CD4-positive, alpha-beta T cell treated with Interleukin-15 for 4 hours (primary cell): Measurements from ENCODE around the gene HTRA2.
A peak's percentile ranks its signal among the peaks of the same experiment; 100 is the strongest.
"Not testable (repeated sequence)": the region's sequence is repeated elsewhere in the genome, so short reads cannot be mapped to it uniquely, and the experiment has no call there.

ENCODE experiments used
- DNase-seq: peaks from one replicate; pipeline ENCODE4 v3.0.0-alpha.2; 2020; ENCODE audit warnings: low spot score

Gene HTRA2

GRCh38 chr2:74529357-74530238 lies at the start of gene HTRA2, which contains the start of gene AUP1:
Gene HTRA2 (plus strand): TSS chr2:74529933. CDS start chr2:74530007, 74 bp downstream.
Gene AUP1 (minus strand): TSS chr2:74529706. CDS start chr2:74529629, 77 bp downstream.
- DNase-seq: peak; percentile 92

DNA sequence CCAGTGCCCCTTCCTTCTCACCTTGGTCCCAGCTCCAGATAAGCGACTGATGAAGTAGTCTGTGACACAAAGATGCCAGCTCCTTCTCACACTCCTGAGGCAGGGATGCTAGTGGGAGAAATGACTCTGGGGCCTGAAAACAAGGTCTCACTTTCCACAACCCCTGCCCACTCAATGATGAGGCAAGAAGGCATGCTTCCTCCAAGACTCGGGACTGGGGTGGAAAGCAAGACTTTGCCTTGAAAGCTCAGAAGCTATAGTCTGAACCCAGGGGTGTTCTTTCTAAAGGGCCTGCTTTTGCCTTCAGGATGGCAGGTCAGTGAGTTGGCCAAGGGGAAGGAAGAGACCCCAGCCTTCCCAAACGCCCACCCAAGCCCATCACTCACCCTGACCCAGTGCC lies 48.3 kb upstream of the HTRA2 start:
- no peak for DNase-seq

DNA sequence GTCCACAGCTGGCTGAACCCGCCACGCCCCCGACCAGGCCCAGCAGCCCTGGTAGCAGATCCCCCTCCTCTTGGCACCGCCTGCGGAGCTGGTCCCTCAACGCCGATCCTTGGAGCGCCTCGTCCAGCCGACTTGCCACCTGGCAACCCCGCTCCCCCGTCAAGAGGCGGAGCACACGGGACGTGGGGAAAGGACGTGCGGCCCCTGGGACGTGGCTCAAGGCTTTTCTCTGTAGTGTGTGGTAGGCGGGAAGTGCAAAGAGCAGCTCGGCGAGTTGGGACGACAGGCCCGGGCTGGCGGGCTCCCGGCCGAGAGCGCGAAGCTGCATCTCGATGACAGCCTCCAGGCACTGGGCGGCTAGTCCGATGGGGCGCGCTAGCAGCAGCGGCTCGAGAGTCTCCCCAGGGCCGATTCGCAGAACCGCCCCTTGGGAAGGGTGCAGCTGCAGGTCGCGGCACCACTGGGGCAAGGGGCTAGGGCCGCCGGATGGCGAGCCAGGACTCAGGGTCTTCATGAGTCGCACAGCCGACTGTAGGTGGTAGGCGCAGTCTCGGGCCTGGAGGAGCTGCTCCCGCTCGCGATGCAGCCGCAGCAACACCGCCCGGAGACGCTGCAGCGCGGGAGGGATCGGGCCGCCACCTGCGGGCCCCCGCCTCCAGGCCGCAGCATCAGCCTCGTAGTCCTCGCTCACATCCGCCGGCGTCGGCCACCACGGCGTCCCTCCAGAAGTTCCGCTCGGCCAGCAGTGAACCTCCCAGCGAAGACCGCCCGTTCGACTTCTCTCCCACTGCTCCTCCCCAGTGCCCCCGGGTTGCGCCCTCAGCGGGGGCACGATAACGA lies 47.6 kb upstream of the HTRA2 start:
- DNase-seq: peak; percentile 53

DNA sequence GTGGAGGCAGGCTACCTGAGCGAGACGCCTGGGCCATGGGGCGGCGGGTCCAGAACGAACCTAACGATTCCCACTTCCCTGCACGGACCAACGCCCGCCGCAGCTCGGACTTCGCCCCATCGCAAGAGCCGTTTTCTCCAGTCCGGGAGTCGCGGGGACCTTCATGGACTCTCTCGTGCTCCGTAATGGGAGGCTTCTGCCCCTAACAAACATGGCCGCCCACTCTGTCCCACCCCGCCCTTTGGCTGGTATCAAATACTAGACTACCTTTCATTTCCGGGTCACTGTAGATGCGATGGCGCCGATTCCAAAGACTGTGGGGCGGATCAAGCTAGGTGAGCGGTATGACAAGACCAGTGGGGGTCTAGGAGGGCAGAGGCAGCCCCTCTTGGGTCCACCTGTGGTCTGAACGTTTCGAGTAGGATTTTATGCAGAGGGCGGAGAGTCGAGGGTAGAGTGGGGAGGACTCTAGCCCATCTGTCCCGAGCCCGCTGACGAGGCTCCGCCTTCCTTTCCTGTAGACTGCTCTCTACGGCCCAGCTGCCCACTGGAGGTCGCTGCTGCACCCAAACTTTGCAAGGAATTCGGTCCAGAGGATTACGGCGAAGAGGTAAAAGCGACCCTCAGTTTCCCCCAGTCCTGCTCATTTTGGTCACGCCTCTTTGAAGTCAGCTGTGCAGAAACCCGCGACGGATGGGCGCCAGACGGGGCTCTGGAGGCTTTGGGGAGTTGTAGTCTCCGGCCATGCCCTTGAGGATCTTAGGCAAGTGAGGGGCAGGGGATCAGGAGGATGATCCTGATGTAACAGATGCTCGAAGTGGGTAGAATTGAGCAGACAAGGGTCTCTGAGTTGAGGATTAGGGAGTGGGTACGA lies 46.7 kb upstream of the HTRA2 start, which contains the start of the genes CCDC142 and TTC31:
TSS of gene CCDC142 (minus strand) at position 198 of the 874 bp plus-strand sequence. CDS start at position 37, 161 bp downstream.
TSS of gene TTC31 (plus strand) at position 281 of the 874 bp plus-strand sequence. CDS start at position 296, 15 bp downstream.
- peak; percentile 95 for DNase-seq

DNA sequence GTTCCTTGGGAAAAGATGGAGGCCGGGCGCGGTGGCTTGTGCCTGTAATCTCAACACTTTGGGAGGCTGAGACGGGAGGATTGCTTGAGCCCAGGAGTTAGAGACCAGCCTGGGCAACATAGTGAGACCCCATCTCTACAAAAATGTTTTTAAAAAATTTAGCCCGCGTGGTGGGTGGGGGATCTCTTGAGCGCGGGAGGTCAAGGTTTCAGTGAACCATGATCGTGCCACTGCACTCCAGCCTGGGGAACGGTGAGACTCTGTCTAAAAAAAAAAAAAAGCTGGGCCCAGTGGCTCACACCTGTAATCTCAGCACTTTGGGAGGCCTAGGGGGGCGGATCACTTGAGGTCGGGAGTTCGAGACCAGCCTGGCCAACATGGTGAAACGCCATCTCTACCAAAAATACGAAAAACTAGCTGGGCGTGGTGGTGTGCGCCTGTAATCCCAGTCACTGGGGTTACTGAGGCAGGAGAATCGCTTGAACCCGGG lies 46.0 kb upstream of the HTRA2 start:
- DNase-seq: not testable (repeated sequence)

DNA sequence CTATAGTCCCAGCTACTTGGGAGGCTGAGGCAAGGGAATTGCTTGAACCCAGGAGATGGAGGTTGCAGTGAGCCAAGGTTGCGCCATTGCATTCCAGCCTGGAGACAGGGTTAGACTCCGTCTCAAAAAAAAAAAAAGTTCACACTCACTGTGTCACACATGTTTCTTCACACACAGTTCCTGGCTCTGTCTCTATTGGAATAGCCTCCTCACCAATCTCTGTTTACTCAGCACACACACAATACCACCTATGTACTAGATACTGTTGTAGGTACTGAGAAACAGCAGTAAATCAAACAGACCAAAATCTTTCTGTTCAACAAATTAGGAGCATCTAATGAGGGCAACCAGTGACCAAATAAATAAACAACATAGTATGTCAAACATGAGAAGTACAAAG lies 43.6 kb upstream of the HTRA2 start:
- no peak for DNase-seq

GRCh38 chr2:74488643-74489481 lies 40.9 kb upstream of the HTRA2 start:
- DNase-seq: no peak

DNA sequence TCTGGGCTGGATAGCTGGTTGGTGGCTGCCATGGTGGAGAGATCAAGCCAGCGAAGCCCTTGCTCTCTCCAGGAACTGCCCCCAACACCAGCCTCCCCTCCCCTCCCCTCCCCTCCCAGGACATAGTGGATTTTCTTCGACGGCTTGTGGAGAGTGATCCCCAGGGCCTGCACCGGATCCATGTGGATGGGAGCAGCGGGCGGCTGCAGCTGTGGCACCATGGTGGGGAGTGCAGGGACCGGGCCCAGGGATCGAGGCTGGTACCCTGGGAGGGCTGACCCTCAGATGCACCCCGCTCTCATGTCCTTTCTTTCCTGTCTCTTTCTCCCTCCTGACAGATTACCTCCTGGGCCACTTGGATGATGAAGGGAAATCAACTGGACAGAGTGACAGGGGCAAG lies 39.8 kb upstream of the HTRA2 start:
- no peak for DNase-seq

DNA sequence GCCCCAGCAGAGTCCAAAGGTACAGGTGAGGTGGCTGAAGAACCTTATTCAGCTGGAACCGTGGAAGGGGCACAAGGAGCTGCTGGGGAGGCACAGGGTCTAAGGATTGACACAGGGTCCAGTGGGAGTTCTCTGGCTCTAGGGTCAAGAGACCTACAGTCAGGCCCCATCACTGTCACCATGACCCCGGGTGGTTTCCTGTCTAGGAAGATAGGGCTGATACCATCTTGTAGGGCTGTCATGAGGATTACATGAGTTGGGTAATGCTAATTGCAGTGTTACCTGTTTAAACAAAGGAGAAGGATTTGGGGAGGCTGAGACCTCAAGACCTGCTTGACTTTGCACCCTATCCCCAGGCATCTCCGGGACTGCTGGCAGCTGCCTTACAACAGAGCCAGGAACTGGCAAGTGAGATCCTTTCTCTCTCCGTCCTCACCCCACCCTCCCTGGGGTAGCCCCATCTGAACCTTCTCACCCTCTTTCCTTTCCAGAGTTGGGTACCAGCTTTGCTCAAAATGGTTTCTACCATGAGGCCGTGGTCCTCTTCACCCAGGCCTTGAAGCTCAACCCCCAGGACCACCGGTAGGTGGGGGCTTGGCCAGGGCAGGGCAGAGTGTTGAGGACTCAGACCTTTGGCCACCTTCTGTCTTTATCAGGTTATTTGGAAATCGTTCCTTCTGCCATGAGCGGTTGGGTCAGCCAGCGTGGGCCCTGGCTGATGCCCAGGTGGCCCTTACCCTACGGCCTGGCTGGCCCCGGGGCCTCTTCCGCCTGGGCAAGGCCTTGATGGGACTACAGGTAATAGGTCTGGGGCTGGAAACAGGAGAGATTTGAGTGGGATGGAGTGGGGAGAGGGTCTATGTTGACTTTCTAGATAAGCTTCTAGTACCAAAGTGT lies 37.8 kb upstream of the HTRA2 start:
- DNase-seq: no peak

DNA sequence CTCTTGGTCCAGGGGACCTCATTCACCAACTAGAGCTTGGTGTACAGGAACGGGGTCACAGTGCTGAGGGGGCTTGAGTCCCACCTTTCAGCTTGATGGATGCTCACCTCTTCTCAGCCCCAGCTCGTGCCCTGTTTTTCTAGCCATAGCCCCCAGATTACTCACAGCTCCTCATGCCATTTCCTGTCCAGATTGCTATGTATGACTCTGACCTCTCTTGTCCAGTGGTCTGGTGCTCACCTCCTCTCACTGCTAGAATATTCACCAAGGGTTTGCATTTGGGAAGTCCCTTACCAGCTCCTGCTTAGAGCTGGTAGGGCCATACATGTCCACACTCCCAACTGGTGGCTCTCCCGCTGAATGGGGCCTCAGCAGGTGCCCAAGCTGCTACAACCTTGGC lies 36.2 kb upstream of the HTRA2 start:
- no peak for DNase-seq

DNA sequence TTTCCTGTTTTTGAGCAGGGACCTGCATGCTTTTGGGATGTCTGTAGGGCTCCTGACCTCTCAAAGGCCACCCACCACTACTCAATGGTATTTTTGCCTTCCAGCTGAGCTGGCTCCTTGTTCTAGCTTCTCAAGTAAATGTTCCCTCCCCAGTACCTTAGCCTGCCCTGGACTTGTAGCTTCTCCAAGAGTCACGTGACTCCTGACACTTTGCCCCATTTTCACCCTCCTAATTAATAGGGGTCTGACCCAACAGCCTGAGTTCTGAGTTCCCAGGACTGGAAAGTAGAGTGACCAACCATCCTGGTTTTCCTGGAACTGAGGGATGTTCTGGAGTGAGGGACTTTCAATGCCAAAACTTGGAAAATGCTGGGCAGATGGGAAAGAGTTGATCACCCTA lies 34.3 kb upstream of the HTRA2 start:
- DNase-seq: no peak

DNA sequence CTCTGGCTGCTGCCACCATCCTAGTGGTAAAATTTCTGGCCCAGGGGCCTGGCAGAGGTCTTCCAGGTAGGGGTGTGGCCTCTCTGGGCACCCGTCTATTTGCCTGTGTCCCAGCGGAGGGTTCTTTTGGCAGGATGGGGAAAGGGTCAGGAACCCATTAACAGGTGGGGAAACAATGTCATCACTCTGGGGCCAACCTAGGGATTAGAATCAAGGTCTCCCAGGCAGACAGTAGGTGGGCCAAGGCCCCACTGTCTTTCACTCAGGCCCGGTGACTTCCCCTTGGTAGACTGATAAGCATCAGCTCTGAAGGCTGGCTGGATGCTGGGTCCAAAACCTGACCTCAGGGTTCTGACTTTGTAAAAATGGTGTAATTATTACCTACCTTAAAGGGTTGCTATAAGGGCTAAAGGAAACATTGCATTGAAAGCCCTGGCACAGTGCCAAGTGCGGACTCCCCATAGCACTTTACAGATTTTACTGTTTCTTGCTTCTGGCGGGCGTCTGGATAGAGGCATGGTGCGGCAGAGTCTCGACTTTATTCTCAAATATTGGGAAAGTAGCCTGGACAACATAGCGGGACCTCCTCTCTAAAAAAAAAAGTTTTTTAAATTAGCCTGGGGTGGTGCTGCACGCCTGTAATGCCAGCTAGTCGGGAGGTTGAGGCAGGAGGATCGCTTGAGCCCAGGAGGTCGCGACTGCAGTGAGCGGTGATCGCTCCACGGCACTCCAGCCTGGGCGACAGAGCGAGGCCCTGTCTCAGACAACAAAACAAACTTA lies 32.5 kb upstream of the HTRA2 start:
- DNase-seq: no peak

GRCh38 chr2:74497777-74498499 lies 31.8 kb upstream of the HTRA2 start:
- DNase-seq: no peak

DNA sequence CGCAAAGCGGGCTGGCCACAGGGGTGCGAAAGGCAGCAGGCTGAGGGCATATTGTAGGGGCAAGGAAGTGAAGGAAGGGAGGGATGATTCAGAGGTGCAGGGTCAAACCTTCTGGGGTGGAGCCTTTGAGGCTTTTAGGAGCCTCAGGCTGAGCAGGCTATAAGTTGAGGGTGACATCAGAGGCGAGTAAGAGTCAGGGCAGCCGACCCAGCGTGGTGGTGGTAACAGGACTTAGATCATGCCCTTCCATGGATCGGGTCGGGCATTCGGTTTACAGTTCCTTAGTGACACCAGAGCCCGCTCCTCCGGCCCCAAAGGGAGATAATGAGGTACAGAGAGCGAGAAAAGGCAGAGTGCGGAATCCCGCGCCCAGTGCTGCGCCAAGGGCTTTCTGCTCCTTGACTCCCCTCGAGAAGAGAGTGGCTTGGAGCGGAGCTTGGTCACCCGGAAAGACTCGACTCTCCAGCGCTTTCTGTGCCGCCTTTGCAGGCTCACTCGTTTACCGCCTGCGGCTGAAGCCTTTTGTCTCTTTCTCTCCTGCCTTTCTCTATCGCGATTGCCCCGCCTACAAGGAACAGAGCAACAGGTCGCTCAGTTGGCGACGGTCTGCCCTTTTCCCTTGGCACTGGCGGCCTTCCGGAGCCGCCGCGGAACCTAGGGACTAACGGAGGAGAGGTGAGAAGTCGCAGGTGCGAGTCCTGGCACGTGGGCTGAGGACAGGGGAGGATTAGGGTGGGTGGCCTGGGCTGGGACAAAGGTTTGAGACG lies 31.1 kb upstream of the HTRA2 start:
- DNase-seq: peak; percentile 45

DNA sequence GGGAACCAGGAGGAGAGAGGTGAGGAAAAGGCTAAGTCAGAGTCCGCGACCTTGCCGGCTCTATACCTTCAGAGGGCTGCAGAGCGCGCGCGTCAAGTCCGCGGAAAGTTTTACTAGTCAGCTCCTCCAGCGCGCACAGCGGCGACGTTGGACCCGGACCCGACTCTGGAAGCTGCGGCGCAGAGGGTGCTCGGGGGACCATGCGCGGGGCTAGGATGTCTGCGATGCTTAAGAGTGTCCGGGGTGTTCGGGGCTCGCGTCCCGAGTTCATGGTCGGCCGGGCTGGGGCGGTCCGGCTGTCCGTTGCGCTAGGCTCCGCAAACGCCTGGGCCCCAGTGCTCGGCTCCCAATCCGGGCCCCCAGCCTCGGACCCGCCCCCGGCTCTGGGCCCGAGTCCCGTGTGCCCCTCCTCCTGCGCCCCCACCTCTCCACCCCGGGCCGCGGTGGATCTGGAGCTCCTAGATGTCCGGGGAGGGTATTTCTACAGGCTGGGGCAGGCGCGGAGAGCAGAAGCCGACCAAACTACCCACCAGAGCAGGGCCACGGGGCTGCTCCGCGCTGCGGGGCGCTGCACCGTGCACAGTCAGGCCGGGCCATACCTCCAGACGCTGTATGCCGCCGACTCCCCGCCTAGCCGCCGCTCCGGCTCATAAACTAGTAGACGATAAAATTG lies 30.3 kb upstream of the HTRA2 start, which contains the start of gene LBX2:
TSS of gene LBX2 (minus strand) at position 337 of the 673 bp plus-strand sequence. CDS start at position 271, 66 bp downstream.
- DNase-seq: no peak

GRCh38 chr2:74499940-74500577 lies 29.7 kb upstream of the HTRA2 start:
- no peak for DNase-seq
